GM23248 (cell line): Measurements from ENCODE around the gene MET. TPM values are rescaled to one million over a fixed set of nuclear protein-coding genes. Genes with fewer than 3 reads are reported as not detected.

ENCODE experiments used
- DNase-seq: peaks from one replicate; pipeline ENCODE4 v3.0.0-alpha.2; 2015
- H2AFZ ChIP-seq: fragments of 200-600 bp; sonication (generic); 2 replicates; pipeline ENCODE4 v1.6.1; 2016; ENCODE audit warnings: antibody characterized with exemption
- H3F3A ChIP-seq: fragments of 200-600 bp; sonication (generic); 2 replicates; pipeline ENCODE4 v1.6.1; 2016; ENCODE audit warnings: mild to moderate bottlenecking, antibody characterized with exemption, mixed run types; ENCODE audit not compliant: insufficient read depth
- H3K27ac ChIP-seq: fragments of 200-600 bp; sonication (generic); 2 replicates; pipeline ENCODE4 v1.5.1; 2016; ENCODE audit warnings: mild to moderate bottlenecking
- H3K27me3 ChIP-seq: fragments of 200-600 bp; sonication (generic); replicated peaks from 2 replicates; pipeline ENCODE4 v1.6.1; 2016; ENCODE audit warnings: mild to moderate bottlenecking; ENCODE audit not compliant: insufficient read depth
- H3K36me3 ChIP-seq: fragments of 200-600 bp; sonication (generic); 2 replicates; pipeline ENCODE4 v1.6.1; 2016; ENCODE audit warnings: low read depth, mild to moderate bottlenecking
- H3K4me1 ChIP-seq: fragments of 200-600 bp; sonication (generic); 2 replicates; pipeline ENCODE4 v1.6.1; 2016; ENCODE audit warnings: mild to moderate bottlenecking; ENCODE audit not compliant: insufficient read depth
- H3K4me2 ChIP-seq: fragments of 200-600 bp; sonication (generic); one replicate; pipeline ENCODE4 v1.6.1; 2016; ENCODE audit warnings: mild to moderate bottlenecking; ENCODE audit not compliant: unreplicated experiment
- H3K4me3 ChIP-seq: fragments of 200-600 bp; sonication (generic); 2 replicates; pipeline ENCODE4 v1.5.1; 2016; ENCODE audit warnings: mild to moderate bottlenecking
- H3K79me2 ChIP-seq: fragments of 200-600 bp; sonication (generic); 2 replicates; pipeline ENCODE4 v1.6.1; 2016; ENCODE audit warnings: mild to moderate bottlenecking; ENCODE audit not compliant: insufficient read depth
- H3K9ac ChIP-seq: fragments of 200-600 bp; sonication (generic); 2 replicates; pipeline ENCODE4 v1.6.1; 2016; ENCODE audit warnings: mild to moderate bottlenecking
- H3K9me2 ChIP-seq: fragments of 200-600 bp; sonication (generic); 2 replicates; pipeline ENCODE4 v1.6.1; 2016; ENCODE audit warnings: mixed run types, mild to moderate bottlenecking, moderate library complexity; ENCODE audit not compliant: insufficient read depth
- H3K9me3 ChIP-seq: fragments of 200-600 bp; sonication (generic); one replicate; pipeline ENCODE4 v1.6.1; 2017; ENCODE audit warnings: low read depth
- H4K20me1 ChIP-seq: fragments of 200-600 bp; sonication (generic); 2 replicates; pipeline ENCODE4 v1.6.0; 2016; ENCODE audit not compliant: insufficient read depth
- EZH2 ChIP-seq: fragments of 200-600 bp; sonication (generic); IDR thresholded peaks from 2 replicates; pipeline ENCODE4 v1.6.1; 2018; ENCODE audit warnings: antibody characterized with exemption, mild to moderate bottlenecking; ENCODE audit not compliant: insufficient read depth, poor library complexity, severe bottlenecking
- EZH2phosphoT487 ChIP-seq: fragments of 200-600 bp; sonication (generic); IDR thresholded peaks from 2 replicates; pipeline ENCODE4 v1.6.1; 2018; ENCODE audit warnings: antibody characterized with exemption, moderate library complexity, mild to moderate bottlenecking, low read depth; ENCODE audit not compliant: insufficient read depth
- WGBS, 2 experiments: methylation state at CpG; one replicate each; pipeline ENCODE4 v1.1.6; 2015 to 2017; ENCODE audit warnings: low lambda C conversion rate in 2 of 2, low coverage in 1 of 2; ENCODE audit errors: missing lambda C conversion rate in 2 of 2; 5-methylcytosine and 5-hydroxymethylcytosine counted together
- in situ Hi-C: fragments of 300-500 bp; cut with MboI; formaldehyde crosslinking; loops from 2 replicates; pipeline ENCODE4 v1.15.0; 2020
- polyA plus RNA-seq: library from polyadenylated mRNA; unstranded; fragments of >200 nt; fragmentation: Nextera tagmentation; extraction: Ambion mirVana; gene quantifications from 2 replicates; pipeline ENCODE4 v1.2.1, GENCODE V29; 2016
- total RNA-seq: library from RNA; depleted of rRNA; stranded (reverse); fragments of >200 nt; shearing (Covaris generic); gene quantifications from 2 replicates; pipeline ENCODE4 v1.2.3, GENCODE V29; 2014

MET gene
- total and polyA plus RNA-seq, 2 experiments from 2014 or later, result 25.3 to 62.3 TPM

DNA sequence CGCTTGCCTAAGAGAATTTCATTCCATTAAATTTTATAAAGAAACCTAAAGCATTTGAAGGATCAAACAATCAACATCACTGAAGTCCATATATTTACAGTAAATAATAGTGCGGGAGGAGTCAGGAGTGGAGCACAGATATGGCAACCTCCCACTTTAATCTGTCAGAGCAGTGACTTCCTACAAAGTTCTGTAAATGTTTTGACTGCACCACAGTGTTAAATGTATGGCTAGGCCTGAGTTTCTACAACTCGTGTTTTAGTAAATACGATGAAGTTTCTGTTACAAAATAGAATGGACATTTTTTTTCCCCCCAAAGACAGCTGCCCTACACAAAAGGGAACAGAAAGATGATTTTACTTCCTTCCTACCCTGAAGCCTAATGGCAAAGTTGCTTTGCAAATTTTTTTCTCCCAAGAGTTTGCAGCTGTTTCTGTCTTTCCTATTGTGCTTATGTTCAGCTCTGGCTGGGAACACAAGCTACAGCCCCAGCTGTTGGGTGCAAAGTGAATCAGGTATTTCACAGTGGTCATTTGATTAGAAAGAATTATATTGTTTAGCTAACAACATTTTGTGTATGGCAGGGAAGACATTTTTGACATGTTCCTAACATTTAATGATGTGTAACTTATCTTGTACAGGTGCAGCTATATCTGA lies 62.1 kb downstream of the MET start:
- no peak for TF ChIP-seq EZH2
- TF ChIP-seq EZH2phosphoT487, result no peak
- 40 to 54% methylated on average over 4 of the region's 4 CpGs for WGBS, 2 experiments
- H3K27me3 ChIP-seq, result no peaks in the 10 kb centered on the region
- no peak for DNase-seq
- H3K79me2 ChIP-seq, result peaks cover 52% of the 10 kb centered on the region; the same call in 1 of the 2 replicates
- H3K9ac ChIP-seq, result no peak overlapping the region
- no peak overlapping the region for H3K4me2 ChIP-seq
- H4K20me1 ChIP-seq, result no peaks in the 10 kb centered on the region
- in situ Hi-C loops, result no loop called here
- peaks cover 9% of the 10 kb centered on the region for H3K36me3 ChIP-seq
- H3K9me3 ChIP-seq, result no peaks in the 10 kb centered on the region
- H3K9me2 ChIP-seq, result no peaks in the 10 kb centered on the region; the same call in 1 of the 2 replicates
- H3K4me1 ChIP-seq, result peaks cover 6% of the 10 kb centered on the region; the same call in 1 of the 2 replicates
- no peak overlapping the region for H3K27ac ChIP-seq
- no peaks in the 10 kb centered on the region for H3F3A ChIP-seq
- no peak overlapping the region for H3K4me3 ChIP-seq
- no peak overlapping the region for H2AFZ ChIP-seq

- Histone ChIP-seq H3K9me2 (no peaks in the 10 kb centered on the region; the same call in 1 of the 2 replicates), H3K4me2 (no peak overlapping the region), H3K9ac (no peak overlapping the region), H3K9me3 (no peaks in the 10 kb centered on the region), H3K27me3 (no peaks in the 10 kb centered on the region), H2AFZ (no peak overlapping the region), H3F3A (no peaks in the 10 kb centered on the region), H4K20me1 (no peaks in the 10 kb centered on the region), H3K4me1 (peaks cover 6% of the 10 kb centered on the region; the same call in 1 of the 2 replicates), H3K36me3 (peaks cover 9% of the 10 kb centered on the region), H3K79me2 (peaks cover 51% of the 10 kb centered on the region; the same call in 1 of the 2 replicates), H3K27ac (no peak overlapping the region), H3K4me3 (no peak overlapping the region)
- DNase-seq, result no peak
- in situ Hi-C loops, result no loop called here
- TF ChIP-seq EZH2phosphoT487 (no peak), EZH2 (no peak)
- 95 to 98% methylated on average over 6 of the region's 6 CpGs for WGBS, 2 experiments
These were observed 62.7 kb downstream of the MET start for GRCh38 chr7:116734710-116735109.

- in situ Hi-C loops, result no loop called here
- H3K4me3 ChIP-seq, result no peak overlapping the region
- H3K27ac ChIP-seq, result no peak overlapping the region
- no peak overlapping the region for H3K4me2 ChIP-seq
- H4K20me1 ChIP-seq, result no peaks in the 10 kb centered on the region
- 89 to 95% methylated on average over 8 of the region's 8 CpGs for WGBS, 2 experiments
- no peaks in the 10 kb centered on the region for H3K27me3 ChIP-seq
- no peaks in the 10 kb centered on the region; the same call in 1 of the 2 replicates for H3K9me2 ChIP-seq
- H3K9ac ChIP-seq, result no peak overlapping the region
- no peaks in the 10 kb centered on the region for H3K9me3 ChIP-seq
- peak; percentile 13 for DNase-seq
- 0 out of 2 replicates have a peak, but pooled peaks cover 29% of the 10 kb centered on the region for H3K79me2 ChIP-seq
- no peak overlapping the region for H2AFZ ChIP-seq
- peaks cover 6% of the 10 kb centered on the region; the same call in 1 of the 2 replicates for H3K4me1 ChIP-seq
- TF ChIP-seq EZH2phosphoT487 (no peak), EZH2 (no peak)
- no peaks in the 10 kb centered on the region for H3F3A ChIP-seq
- H3K36me3 ChIP-seq, result peaks cover 14% of the 10 kb centered on the region
These were observed 65.1 kb downstream of the MET start for GRCh38 chr7:116736927-116737715.

DNA sequence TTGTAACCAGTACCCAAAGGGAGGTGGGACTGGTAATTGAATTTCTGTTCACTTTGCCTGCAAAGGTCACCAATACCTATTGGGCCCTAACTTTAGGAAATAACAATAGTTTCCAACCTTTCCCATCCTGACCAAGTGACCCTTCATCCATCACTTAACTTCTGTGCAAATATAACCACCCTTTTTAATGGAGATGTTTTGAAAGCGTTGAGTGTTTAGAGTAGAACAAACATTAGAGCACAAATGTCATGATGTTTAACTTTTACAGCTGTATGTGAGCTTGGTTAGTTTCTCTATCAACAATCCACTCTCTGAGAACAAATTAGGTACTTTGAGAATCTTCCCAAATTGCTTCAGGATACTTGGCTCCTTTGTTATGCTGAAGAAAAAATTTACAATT lies 66.4 kb downstream of the MET start:
- Histone ChIP-seq H3K36me3 (0 out of 2 replicates have a peak, but pooled peaks cover 10% of the 10 kb centered on the region), H3K4me1 (peaks cover 6% of the 10 kb centered on the region; the same call in 1 of the 2 replicates), H3K27me3 (no peaks in the 10 kb centered on the region), H3K79me2 (0 out of 2 replicates have a peak, but pooled peaks cover 29% of the 10 kb centered on the region), H4K20me1 (no peaks in the 10 kb centered on the region), H3K9me2 (no peaks in the 10 kb centered on the region), H3K9me3 (no peaks in the 10 kb centered on the region), H3K4me2 (no peak overlapping the region), H3K4me3 (no peak overlapping the region), H3F3A (no peaks in the 10 kb centered on the region), H2AFZ (no peak overlapping the region), H3K27ac (no peak overlapping the region), H3K9ac (no peak overlapping the region)
- in situ Hi-C loops, result no loop called here
- TF ChIP-seq EZH2 (no peak), EZH2phosphoT487 (no peak)
- 71 to 78% methylated on average over 1 of the region's 1 CpG for WGBS, 2 experiments
- no peak for DNase-seq
